GM12878 (cell line): ENCODE results near the gene NEO1. TPM values are rescaled to one million over a fixed set of nuclear protein-coding genes. Genes with fewer than 3 reads are reported as not detected.

Experiments
- ATAC-seq: fragments of 200-7000 bp; cut with Tn5 transposase; 3 replicates; pipeline ENCODE4 v1.9.1; 2020; ENCODE audit warnings: mild to moderate bottlenecking, moderate library complexity
- BruUV-seq: library from RNA; stranded (reverse); fragments of 400-500 nt; replicated peaks from 2 replicates; lab custom pipeline; 2021; lab: Mats Ljungman, UMichigan
- CTCF ChIA-PET: fragments of 300-600 bp; sonication (Branson Sonifier 250); formaldehyde crosslinking; extraction: SDS; loops from one replicate; lab custom pipeline; 2021; ENCODE audit warnings: inconsistent platforms; lab: Yijun Ruan, JAX
- POLR2A ChIA-PET: fragments of 350-600 bp; formaldehyde crosslinking; extraction: SDS; loops from one replicate; lab custom pipeline; 2021; ENCODE audit warnings: inconsistent platforms; lab: Charles Lee
- RAD21 ChIA-PET: fragments of 300-600 bp; sonication (Branson Sonifier 250); formaldehyde crosslinking; loops from one replicate; lab custom pipeline; 2023; ENCODE audit warnings: antibody characterized with exemption; ENCODE audit not compliant: unreplicated experiment; lab: Charles Lee
- SMC1A ChIA-PET: fragments of 300-600 bp; sonication (Branson Sonifier 250); formaldehyde crosslinking; loops from one replicate; lab custom pipeline; 2023; ENCODE audit not compliant: unreplicated experiment, uncharacterized antibody; lab: Charles Lee
- DNase-seq: peaks from one replicate; pipeline ENCODE4 v3.0.0-alpha.2; 2011; ENCODE audit warnings: low read depth, low spot score
- FAIRE-seq: peaks from 3 replicates; lab custom pipeline; 2011; peaks lifted over from hg19 to GRCh38; lab: Jason Lieb, UNC
- H2AFZ ChIP-seq: 2 replicates; pipeline ENCODE4 v1.6.0; 2011; ENCODE audit warnings: low read depth, low read length, control low read depth; ENCODE audit not compliant: control insufficient read depth
- H3K27ac ChIP-seq: 2 replicates; pipeline ENCODE4 v1.5.1; 2011; ENCODE audit warnings: control low read depth; ENCODE audit not compliant: control insufficient read depth, insufficient read depth
- H3K27me3 ChIP-seq, 2 experiments: replicated peaks in 1 of 2; 2 replicates each; pipeline versions ENCODE4 v1.6.0 to v1.6.1; 2011; ENCODE audit warnings: low read length in 1 of 2; ENCODE audit not compliant: control insufficient read depth in 2 of 2, insufficient read depth in 2 of 2
- H3K36me3 ChIP-seq, 2 experiments: 2 replicates each; pipeline ENCODE4 v1.5.1; 2011; ENCODE audit warnings: low read length in 1 of 2; ENCODE audit not compliant: control insufficient read depth in 2 of 2, insufficient read depth in 2 of 2
- H3K4me1 ChIP-seq: 2 replicates; pipeline ENCODE4 v1.6.1; 2011; ENCODE audit warnings: mild to moderate bottlenecking, low read length, moderate library complexity, mixed read lengths; ENCODE audit not compliant: control insufficient read depth, insufficient read depth
- H3K4me2 ChIP-seq: 2 replicates; pipeline ENCODE4 v1.6.0; 2011; ENCODE audit warnings: control low read depth; ENCODE audit not compliant: control insufficient read depth, insufficient read depth
- H3K4me3 ChIP-seq: fragments of 200-600 bp; sonication (generic); 2 replicates; pipeline ENCODE4 v1.5.1; 2016
- H3K79me2 ChIP-seq: 2 replicates; pipeline ENCODE4 v1.6.0; 2011; ENCODE audit warnings: low read length; ENCODE audit not compliant: control insufficient read depth, insufficient read depth
- H3K9ac ChIP-seq: 2 replicates; pipeline ENCODE4 v1.8.0; 2011; ENCODE audit warnings: low read length, control low read depth, mixed read lengths; ENCODE audit not compliant: control insufficient read depth, insufficient read depth
- H3K9me3 ChIP-seq: replicated peaks from 3 replicates; pipeline ENCODE4 v1.5.1; 2011; ENCODE audit warnings: mild to moderate bottlenecking, low read length; ENCODE audit not compliant: control insufficient read depth, insufficient read depth
- H4K20me1 ChIP-seq: 2 replicates; pipeline ENCODE4 v1.6.0; 2011; ENCODE audit not compliant: control insufficient read depth, insufficient read depth
- BHLHE40 ChIP-seq, 2 experiments: fragments of 450-650 bp in 1 of 2; IDR thresholded peaks; 2 replicates each; pipeline ENCODE4 v1.6.1; 2011 to 2017; ENCODE audit warnings: low read depth in 2 of 2, borderline replicate concordance in 1 of 2, improper control_type of control experiment in 1 of 2, low read length in 1 of 2, mild to moderate bottlenecking in 1 of 2
- DPF2 ChIP-seq: fragments of 450-650 bp; IDR thresholded peaks from 2 replicates; pipeline ENCODE4 v1.6.1; 2017; ENCODE audit warnings: mild to moderate bottlenecking
- E2F4 ChIP-seq: IDR thresholded peaks from 2 replicates; pipeline ENCODE4 v1.6.1; 2012; ENCODE audit warnings: low read depth, low read length, improper control_type of control experiment
- RUNX3 ChIP-seq: IDR thresholded peaks from 2 replicates; pipeline ENCODE4 v1.6.1; 2012; ENCODE audit warnings: low read length, inconsistent platforms
- SMC3 ChIP-seq: IDR thresholded peaks from 2 replicates; pipeline ENCODE4 v1.6.1; 2011; ENCODE audit warnings: low read length, improper control_type of control experiment, borderline replicate concordance
- SPI1 ChIP-seq: IDR thresholded peaks from 2 replicates; pipeline ENCODE4 v1.6.1; 2011; ENCODE audit warnings: low read depth, mild to moderate bottlenecking, low read length, moderate library complexity, borderline replicate concordance; ENCODE audit not compliant: insufficient read depth
- YY1 ChIP-seq: IDR thresholded peaks from 2 replicates; pipeline ENCODE4 v1.6.1; 2011; ENCODE audit warnings: low read depth, mild to moderate bottlenecking, low read length
- WGBS: methylation state at CpG from one replicate; pipeline ENCODE4 v1.1.6; 2016; ENCODE audit warnings: low lambda C conversion rate; ENCODE audit not compliant: insufficient replicate concordance, insufficient coverage; ENCODE audit errors: missing lambda C conversion rate; 5-methylcytosine and 5-hydroxymethylcytosine counted together
- in situ Hi-C: fragments of 300-500 bp; cut with MboI; formaldehyde crosslinking; loops from 9 replicates; pipeline ENCODE4 v1.14.3; 2018; ENCODE audit warnings: mixed read lengths
- intact Hi-C: fragments of 100-400 bp; cut with micrococcal nuclease; formaldehyde crosslinking; loops from one replicate; pipeline ENCODE4 v1.14.2; 2022; ENCODE audit not compliant: unreplicated experiment
- polyA plus RNA-seq, 11 experiments: library from polyadenylated mRNA; depleted of rRNA in 4 of 11; unstranded in 6 of 11; stranded (reverse) in 5 of 11; fragments of >200 nt; fragmentation: Nextera tagmentation in 4 of 11; fragmentation: Illumina TruSeq in 1 of 11; extraction: Ambion mirVana in 4 of 11; extraction: Trizol in 1 of 11; gene quantifications; 1 replicate in 1 of 11; 2 replicates in 10 of 11; pipeline versions ENCODE4 v1.2.1 to v1.2.3, GENCODE V29; 2011 to 2016; ENCODE audit warnings: inconsistent platforms in 2 of 11, missing spikeins in 2 of 11, low read depth in 1 of 11
- total RNA-seq, 4 experiments: library from RNA; depleted of rRNA in 3 of 4; stranded (reverse); fragments of >200 nt in 3 of 4; fragmentation: Illumina TruSeq in 1 of 4; extraction: Trizol in 1 of 4; gene quantifications; 2 replicates each; pipeline versions ENCODE4 v1.2.1 to v1.2.3, GENCODE V29; 2013 to 2021

Gene NEO1
- total and polyA plus RNA-seq, 10 of the 15 experiments (the other 5 are each of a cell fraction or from before 2014, with no cell fraction given) = 0.03 to 2.0 (median 0.32) TPM

DNA sequence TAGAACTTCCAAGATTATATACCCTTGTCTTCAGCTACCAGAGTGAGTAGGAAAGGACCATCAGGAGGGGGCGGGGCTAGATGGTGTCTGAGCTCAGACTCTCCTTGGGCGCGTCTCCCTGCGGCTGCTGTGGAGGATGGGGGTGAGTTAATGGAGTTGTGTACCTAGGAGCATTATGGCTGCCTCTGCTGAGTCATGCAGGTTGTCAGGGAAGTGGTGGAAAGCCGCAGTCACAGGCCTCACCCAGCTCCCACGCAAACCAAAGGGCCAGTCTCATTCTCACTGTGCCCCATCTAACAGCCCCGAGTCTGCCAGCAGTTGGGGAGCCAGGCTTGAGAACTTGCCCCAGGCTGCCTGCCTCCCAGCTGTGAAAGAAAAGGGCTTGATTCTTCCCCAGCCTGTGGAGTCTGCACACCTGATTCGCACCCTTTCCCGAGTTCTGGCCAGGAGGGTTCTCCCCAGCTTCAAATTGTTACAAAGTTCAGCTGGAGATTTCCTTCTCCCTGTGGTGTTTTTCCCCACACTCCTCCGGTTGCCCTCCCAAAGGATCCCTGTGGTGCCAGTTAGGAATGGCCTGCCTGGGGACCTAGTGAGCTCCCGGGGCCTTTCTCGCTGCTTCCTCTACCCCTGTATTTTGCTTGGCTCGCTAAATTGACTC, 173.2 kb downstream of the NEO1 start:
- BruUV-seq = no TSS peak
- CTCF ChIA-PET = interaction anchor here (0.5 to 2.2 kb wide), 4 partner anchors 14 to 19 kb away, joined by 3 to 5 read pairs (median 4); no protein-coding TSS in a partner anchor
- H3K27me3 ChIP-seq = no peaks in the 10 kb centered on the region
- H4K20me1 ChIP-seq = no peaks in the 10 kb centered on the region
- intact Hi-C loops = no loop called here
- H3K36me3 ChIP-seq = no peaks in the 10 kb centered on the region
- 49% methylated on average over 13 of the region's 13 CpGs for WGBS
- no peaks in the 10 kb centered on the region for H3K4me1 ChIP-seq
- H3K27ac ChIP-seq = no peak overlapping the region
- H3K4me3 ChIP-seq = no peak overlapping the region
- FAIRE-seq (no peak), DNase-seq (no peak), ATAC-seq (peak; percentile 59)
- RAD21 ChIA-PET = no interaction called here
- TF ChIP-seq SMC3 (no peak), SPI1 (peak; percentile 25; the same call in 1 of the 2 replicates), E2F4 (no peak), YY1 (0 out of 2 replicates have a peak, but pooled peaks have one; percentile 28), RUNX3 (no peak), DPF2 (peak; percentile 23; the same call in 1 of the 2 replicates), BHLHE40 (IDR thresholded peaks at IDR 0.05; ENCODE audit: borderline replicate concordance in 1 of 2, low read depth in 2 of 2, low read length in 1 of 2) (peak in 1 of 2 experiments; percentile 66; a peak in 1 of 4 replicates)
- H3K79me2 ChIP-seq = no peaks in the 10 kb centered on the region
- H2AFZ ChIP-seq = no peak overlapping the region; the same call in 1 of the 2 replicates
- POLR2A ChIA-PET = no interaction called here
- in situ Hi-C loops = no loop called here
- no peaks in the 10 kb centered on the region for H3K9me3 ChIP-seq
- no peak overlapping the region for H3K4me2 ChIP-seq
- SMC1A ChIA-PET = no interaction called here
- no peak overlapping the region for H3K9ac ChIP-seq
